Tibial nerve (tissue), 4 donors: ENCODE measurements around the gene SLC37A1. TPM values are rescaled to one million over a fixed set of nuclear protein-coding genes. Genes with fewer than 3 reads are reported as not detected.
A peak's percentile ranks its signal among the peaks of the same experiment; 100 is the strongest.

ENCODE experiments used
- DNase-seq, 2 donors: peaks; one replicate each; pipeline ENCODE4 v3.0.0-alpha.2; 2019; ENCODE audit warnings: low spot score in 2 of 2
- H3K27ac ChIP-seq, 4 donors: fragments of 200-600 bp; sonication (generic) in 3 of 4; one replicate each; pipeline ENCODE4 v1.5.1; 2017 to 2019; ENCODE audit warnings: mild to moderate bottlenecking in 1 of 4
- H3K27me3 ChIP-seq, 2 donors: fragments of 200-600 bp; sonication (generic) in 1 of 2; one replicate each; pipeline versions ENCODE4 v1.5.1 to v1.6.0; 2017 to 2019
- H3K36me3 ChIP-seq, 3 donors: fragments of 200-600 bp; sonication (generic); one replicate each; pipeline ENCODE4 v1.5.1; 2018 to 2019
- H3K4me1 ChIP-seq, 4 donors: fragments of 200-600 bp; sonication (generic) in 3 of 4; one replicate each; pipeline ENCODE4 v1.5.1; 2017 to 2019
- H3K4me3 ChIP-seq, 4 donors: fragments of 200-600 bp; sonication (generic) in 3 of 4; one replicate each; pipeline ENCODE4 v1.5.1; 2017 to 2019; ENCODE audit warnings: mild to moderate bottlenecking in 1 of 4, moderate library complexity in 1 of 4
- H3K9me3 ChIP-seq, 4 donors: fragments of 200-600 bp; sonication (generic) in 3 of 4; one replicate each; pipeline ENCODE4 v1.5.1; 2017 to 2019
- CTCF ChIP-seq, 5 experiments: fragments of 200-600 bp in 3 of 5; fragments of 450-650 bp in 2 of 5; sonication (generic) in 3 of 5; IDR thresholded peaks; one replicate each; pipeline ENCODE4 v1.5.1; 2016 to 2019; ENCODE audit warnings: antibody characterized with exemption in 5 of 5, mild to moderate bottlenecking in 3 of 5, moderate library complexity in 2 of 5
- EP300 ChIP-seq, 2 donors: sonication (generic); formaldehyde crosslinking; IDR thresholded peaks; one replicate each; pipeline ENCODE4 v1.6.1; 2017; ENCODE audit warnings: antibody characterized with exemption in 2 of 2, mild to moderate bottlenecking in 1 of 2
- POLR2A ChIP-seq, 2 donors: fragments of 450-650 bp; IDR thresholded peaks; one replicate each; pipeline ENCODE4 v1.6.1; 2017; ENCODE audit warnings: antibody characterized with exemption in 2 of 2, mild to moderate bottlenecking in 2 of 2, moderate library complexity in 2 of 2
- WGBS, 2 donors: methylation state at CpG; one replicate each; pipeline ENCODE4 v1.1.5; 2018; 5-methylcytosine and 5-hydroxymethylcytosine counted together
- total RNA-seq, 4 donors: library from RNA; depleted of rRNA; stranded (reverse); fragments of >200 nt; gene quantifications; one replicate each; pipeline ENCODE4 v1.1.0, GENCODE V29; 2016

SLC37A1 gene
- total RNA-seq, 4 donors from 2014 or later: 4.4 to 6.7 (median 5.0) TPM

GRCh38 chr21:42471206-42471605, 42.4 kb upstream of the SLC37A1 start:
- WGBS, 2 donors: 85 to 88% methylated on average over 9 of the region's 9 CpGs
- Histone ChIP-seq H3K36me3 (no peaks in the 10 kb centered on the region), H3K9me3 (no peaks in the 10 kb centered on the region), H3K4me3 (no peak overlapping the region), H3K4me1 (no peaks in the 10 kb centered on the region), H3K27me3 (no peaks in the 10 kb centered on the region), H3K27ac (no peak overlapping the region)
- TF ChIP-seq EP300 (IDR thresholded peaks at IDR 0.05) (no peak), POLR2A (IDR thresholded peaks at IDR 0.05) (no peak), CTCF (IDR thresholded peaks at IDR 0.05) (no peak)
- no peak for DNase-seq

- H3K36me3 ChIP-seq: no peaks in the 10 kb centered on the region
- H3K27me3 ChIP-seq: no peaks in the 10 kb centered on the region
- H3K27ac ChIP-seq: no peak overlapping the region
- TF ChIP-seq CTCF (IDR thresholded peaks at IDR 0.05): no peak
- TF ChIP-seq POLR2A (IDR thresholded peaks at IDR 0.05): no peak
- no peak for TF ChIP-seq EP300 (IDR thresholded peaks at IDR 0.05)
- H3K9me3 ChIP-seq: no peaks in the 10 kb centered on the region
- no peaks in the 10 kb centered on the region for H3K4me1 ChIP-seq
- DNase-seq: no peak
- WGBS, 2 donors: 85 to 88% methylated on average over 12 to 13 of the region's 13 CpGs
- H3K4me3 ChIP-seq: no peak overlapping the region
Observed at GRCh38 chr21:42471716-42472330, 41.8 kb upstream of the SLC37A1 start.

GRCh38 chr21:42472521-42472920, 41.1 kb upstream of the SLC37A1 start:
- H3K36me3 ChIP-seq: no peaks in the 10 kb centered on the region
- H3K9me3 ChIP-seq: no peaks in the 10 kb centered on the region
- TF ChIP-seq POLR2A (IDR thresholded peaks at IDR 0.05) (no peak), EP300 (IDR thresholded peaks at IDR 0.05) (no peak), CTCF (IDR thresholded peaks at IDR 0.05) (no peak)
- no peak for DNase-seq
- H3K4me1 ChIP-seq: no peaks in the 10 kb centered on the region
- no peaks in the 10 kb centered on the region for H3K27me3 ChIP-seq
- WGBS, 2 donors: 77 to 85% methylated on average over 7 of the region's 7 CpGs
- H3K4me3 ChIP-seq: no peak overlapping the region
- no peak overlapping the region for H3K27ac ChIP-seq

GRCh38 chr21:42473498-42474042, 40.1 kb upstream of the SLC37A1 start:
- H3K4me1 ChIP-seq: no peaks in the 10 kb centered on the region
- H3K4me3 ChIP-seq: no peak overlapping the region
- DNase-seq: no peak
- no peak for TF ChIP-seq POLR2A (IDR thresholded peaks at IDR 0.05)
- TF ChIP-seq EP300 (IDR thresholded peaks at IDR 0.05): no peak
- no peak for TF ChIP-seq CTCF (IDR thresholded peaks at IDR 0.05)
- whole genome bisulfite sequencing, 2 donors: 58 to 79% methylated on average over 9 of the region's 9 CpGs
- H3K9me3 ChIP-seq: no peaks in the 10 kb centered on the region
- peak overlapping the region in 1 of 4 donors; percentile 25 for H3K27ac ChIP-seq
- H3K27me3 ChIP-seq: no peaks in the 10 kb centered on the region
- H3K36me3 ChIP-seq: no peaks in the 10 kb centered on the region

GRCh38 chr21:42474043-42474831, 39.4 kb upstream of the SLC37A1 start:
- Histone ChIP-seq H3K9me3 (no peaks in the 10 kb centered on the region), H3K27ac (peak overlapping the region in 1 of 4 donors; percentile 25), H3K27me3 (no peaks in the 10 kb centered on the region), H3K4me3 (no peak overlapping the region), H3K36me3 (no peaks in the 10 kb centered on the region), H3K4me1 (no peaks in the 10 kb centered on the region)
- 63 to 69% methylated on average over 14 of the region's 14 CpGs for WGBS, 2 donors
- DNase-seq: no peak
- no peak for TF ChIP-seq EP300 (IDR thresholded peaks at IDR 0.05)
